ENCODE data around the gene AVP.
"Not testable (repeated sequence)": the region's sequence is repeated elsewhere in the genome, so short reads cannot be mapped to it uniquely, and the experiment has no call there.

The AVP gene

GRCh38 chr20:3082955-3083952 is 1.3 kb downstream of the AVP start:
- no peak for DNase-seq (ENCODE audit: low read depth in 2 of 2)

GRCh38 chr20:3082306-3082951 is 2.1 kb downstream of the AVP start:
- DNase-seq (ENCODE audit: low read depth in 2 of 2): no peak

- no peak for DNase-seq (ENCODE audit: low read depth in 2 of 2)
Measured at GRCh38 chr20:3081641-3082040, 2.9 kb downstream of the AVP start.

- DNase-seq (ENCODE audit: low read depth in 2 of 2): no peak
Measured at GRCh38 chr20:3080939-3081388, 3.6 kb downstream of the AVP start.

GRCh38 chr20:3077618-3078134 is 6.8 kb downstream of the AVP start:
- DNase-seq (ENCODE audit: low read depth in 2 of 2): no peak

- DNase-seq (ENCODE audit: low read depth in 2 of 2): not testable (repeated sequence)
Measured at GRCh38 chr20:3075315-3075714, 9.2 kb downstream of the AVP start.

- DNase-seq (ENCODE audit: low read depth in 2 of 2): no peak
Measured at GRCh38 chr20:3074812-3075211, 9.7 kb downstream of the AVP start.

- DNase-seq (ENCODE audit: low read depth in 2 of 2): not testable (repeated sequence)
Measured at GRCh38 chr20:3073251-3073643, 11.3 kb downstream of the AVP start.

GRCh38 chr20:3072530-3073250 is 11.8 kb downstream of the AVP start:
- DNase-seq (ENCODE audit: low read depth in 2 of 2): no peak

- DNase-seq (ENCODE audit: low read depth in 2 of 2): peak in 1 of 2 experiments; percentile 4
Measured at GRCh38 chr20:3071610-3072529, 12.7 kb downstream of the AVP start, which contains the start of gene OXT. Gene OXT, plus strand, starts transcription at chr20:3071620. Its CDS starts 36 bp downstream, at chr20:3071656.

GRCh38 chr20:3071266-3071609 is 13.3 kb downstream of the AVP start:
- DNase-seq (ENCODE audit: low read depth in 2 of 2): no peak

GRCh38 chr20:3070725-3071124 is 13.8 kb downstream of the AVP start:
- no peak for DNase-seq (ENCODE audit: low read depth in 2 of 2)

GRCh38 chr20:3068986-3069900 is 15.3 kb downstream of the AVP start:
- DNase-seq (ENCODE audit: low read depth in 2 of 2): no peak

- no peak for DNase-seq (ENCODE audit: low read depth in 2 of 2)
Measured at GRCh38 chr20:3068075-3068474, 16.4 kb downstream of the AVP start.

GRCh38 chr20:3067139-3068014 is 17.1 kb downstream of the AVP start:
- DNase-seq (ENCODE audit: low read depth in 2 of 2): no peak

GRCh38 chr20:3064119-3064518 is 20.4 kb downstream of the AVP start:
- not testable (repeated sequence) for DNase-seq (ENCODE audit: low read depth in 2 of 2)

GRCh38 chr20:3059489-3059888 is 25.0 kb downstream of the AVP start:
- DNase-seq (ENCODE audit: low read depth in 2 of 2): no peak

- no peak for DNase-seq (ENCODE audit: low read depth in 2 of 2)
Measured at GRCh38 chr20:3051385-3052019, 33.0 kb downstream of the AVP start.
